OCI-M2 (cell line): Measurements from ENCODE around the gene GPC5.

Source experiments
- DNase-seq: peaks from one replicate; lab custom pipeline; 2025; ENCODE audit not compliant: unreplicated experiment; lab: John Stamatoyannopoulos, UW

The GPC5 gene

DNA sequence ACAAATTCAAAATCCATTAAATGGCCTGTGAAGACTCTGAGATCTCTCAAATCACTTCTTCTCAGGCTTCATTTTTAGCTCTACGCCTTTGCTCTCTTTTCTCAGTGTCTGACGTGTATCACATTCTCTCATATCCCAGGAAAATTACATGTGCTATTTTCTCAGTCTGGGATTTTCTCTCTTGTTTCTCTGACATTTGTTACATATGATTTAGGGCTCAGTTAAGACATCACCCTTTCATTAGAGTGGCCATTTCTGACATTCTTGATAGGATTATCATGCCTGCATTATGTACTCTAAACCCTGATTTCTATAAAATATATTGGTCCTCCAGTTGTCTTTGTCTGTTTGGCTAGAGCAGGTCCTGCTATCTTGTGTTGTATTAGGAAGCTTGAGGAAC lies 136.6 kb downstream of the GPC5 start:
- DNase-seq, result no peak

DNA sequence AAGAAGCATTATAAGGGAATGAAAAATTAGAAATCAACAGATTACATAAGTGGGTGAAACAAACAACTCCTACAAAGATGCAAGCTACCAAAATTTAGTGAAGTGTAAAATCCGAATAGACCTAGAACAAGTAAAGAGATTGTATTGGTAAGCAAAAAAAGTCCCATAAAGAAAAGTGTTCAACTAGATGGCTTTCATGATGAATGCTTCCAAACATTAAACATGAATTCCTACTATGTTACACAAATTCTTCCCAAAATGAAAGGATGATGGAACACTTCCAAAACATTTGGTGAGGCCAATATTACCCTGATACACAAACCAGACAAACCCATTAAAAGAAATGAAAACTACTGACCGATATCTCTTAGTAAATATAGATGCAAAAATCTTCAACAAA lies 139.0 kb downstream of the GPC5 start:
- DNase-seq, result no peak

GRCh38 chr13:91539286-91540157 lies 141.1 kb downstream of the GPC5 start:
- DNase-seq, result no peak

DNA sequence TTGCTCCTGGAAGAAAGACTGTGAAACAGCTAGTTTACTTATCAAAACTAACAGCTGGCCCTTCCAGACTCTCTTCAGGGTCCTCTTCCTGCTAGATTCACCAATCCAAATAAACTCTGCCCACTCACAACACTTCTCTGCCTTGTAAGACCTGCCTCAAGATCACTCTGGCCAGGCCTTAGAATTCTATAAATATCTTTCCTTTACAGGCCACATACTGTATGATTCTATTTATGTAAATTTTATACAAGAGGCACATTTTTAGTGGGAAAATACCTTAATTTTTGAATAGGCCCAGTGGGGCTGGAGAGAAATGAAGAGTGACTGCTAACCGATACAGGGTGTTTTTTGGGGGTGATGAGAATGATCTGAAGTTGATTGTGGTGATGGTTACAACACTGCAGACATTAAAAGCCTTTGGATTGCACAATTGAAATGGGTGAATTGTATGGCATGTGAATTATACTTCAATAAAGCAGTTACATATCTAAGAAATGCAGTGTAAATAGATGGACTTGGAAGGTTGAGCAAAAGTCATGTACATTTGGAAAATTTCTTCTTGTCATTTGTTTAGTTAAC lies 141.8 kb downstream of the GPC5 start:
- no peak for DNase-seq

DNA sequence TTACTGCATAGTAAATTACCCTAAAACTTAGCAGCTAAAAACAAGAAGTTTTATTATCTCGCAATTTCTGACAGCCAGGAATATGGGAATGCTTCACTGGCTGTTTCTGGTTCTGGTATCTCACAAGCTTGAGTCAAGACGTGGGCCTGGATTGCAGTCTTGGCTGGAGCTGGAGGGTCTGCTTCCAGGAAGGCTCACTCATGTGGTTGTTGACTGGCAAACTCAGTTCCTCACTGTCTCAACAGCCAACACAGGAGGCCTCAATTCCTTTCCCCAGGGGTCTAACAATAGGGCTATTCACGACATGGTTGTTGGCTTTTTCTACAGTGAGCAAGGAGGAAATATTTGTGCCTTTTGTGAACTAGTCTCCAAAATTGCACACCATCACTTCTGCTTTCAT lies 146.3 kb downstream of the GPC5 start:
- no peak for DNase-seq

GRCh38 chr13:91546900-91547299 lies 148.5 kb downstream of the GPC5 start:
- no peak for DNase-seq

- no peak for DNase-seq
Observed at GRCh38 chr13:91553584-91553983, 155.2 kb downstream of the GPC5 start.

- DNase-seq, result no peak
Observed at GRCh38 chr13:91554101-91554500, 155.7 kb downstream of the GPC5 start.

GRCh38 chr13:91557328-91558090 lies 159.1 kb downstream of the GPC5 start:
- no peak for DNase-seq

GRCh38 chr13:91563799-91564198 lies 165.4 kb downstream of the GPC5 start:
- DNase-seq, result no peak

DNA sequence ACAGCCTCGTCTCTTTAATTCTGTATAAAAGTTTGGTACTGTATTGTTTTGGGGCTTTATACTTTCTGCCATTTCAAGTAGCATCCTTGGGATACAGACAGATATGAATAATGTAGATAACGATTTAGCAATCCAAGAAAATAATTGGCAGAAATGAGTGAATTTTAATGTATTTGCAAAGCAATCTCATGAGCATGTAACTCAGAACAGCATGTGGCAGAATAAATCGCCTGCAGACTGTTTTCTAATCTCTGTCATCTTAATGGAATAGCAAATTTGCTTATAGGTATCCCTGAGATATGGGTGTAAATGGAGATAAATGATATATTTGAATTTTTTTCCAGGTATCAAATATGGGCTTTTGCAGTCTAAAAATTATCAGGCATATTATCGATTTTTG lies 166.0 kb downstream of the GPC5 start:
- DNase-seq, result no peak

DNA sequence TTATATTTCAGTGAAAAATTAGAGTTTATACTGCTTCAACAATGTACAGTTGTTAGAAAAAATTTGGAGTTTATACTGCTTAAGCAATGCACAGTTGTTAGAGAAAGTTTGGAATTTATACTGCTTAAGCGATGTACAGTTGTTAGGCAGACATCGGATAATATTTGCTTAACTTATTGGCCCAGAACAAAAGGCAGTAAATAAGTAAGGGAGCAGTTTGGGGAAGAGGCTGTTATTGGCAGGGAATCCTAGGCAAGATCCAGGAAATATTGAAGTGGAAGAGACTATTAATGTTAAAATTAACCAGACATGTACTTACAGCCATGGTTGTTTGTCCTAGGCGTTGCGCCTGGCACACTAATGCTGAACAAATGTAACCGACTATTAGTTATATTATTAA lies 166.9 kb downstream of the GPC5 start:
- DNase-seq, result no peak

DNA sequence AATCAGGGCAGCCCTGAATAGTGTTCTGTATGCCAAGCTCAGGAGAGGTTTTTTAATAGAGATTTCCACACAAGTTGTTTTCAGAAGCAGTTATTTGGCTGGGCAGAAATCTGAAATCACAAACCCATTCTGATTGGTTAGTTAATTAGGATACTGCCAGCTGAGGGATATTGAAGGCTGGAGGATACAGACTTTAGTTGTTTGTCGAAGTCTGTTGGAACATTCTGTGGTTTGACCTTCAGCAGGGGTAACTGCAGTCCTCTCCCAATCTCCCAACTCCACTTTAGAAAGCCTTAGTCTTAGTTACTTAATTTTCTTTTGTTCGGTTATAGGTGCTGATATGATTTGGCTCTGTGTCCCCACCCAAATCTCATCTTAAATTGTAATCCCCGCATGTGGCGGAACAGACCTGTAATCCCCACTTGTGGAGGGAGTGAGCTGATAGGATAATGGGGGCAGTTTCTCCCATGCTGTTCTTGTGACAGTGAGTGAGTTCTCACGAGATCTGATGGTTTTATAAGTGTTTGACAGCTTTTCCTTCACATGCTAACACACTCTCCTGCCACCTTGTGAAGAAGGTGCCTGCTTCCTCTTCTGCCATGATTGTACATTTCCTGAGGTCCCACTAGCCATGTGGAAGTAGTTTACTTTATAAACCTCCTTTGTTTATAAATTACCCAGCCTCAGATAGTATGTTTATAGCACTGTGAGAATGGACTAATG lies 169.2 kb downstream of the GPC5 start:
- DNase-seq, result no peak

GRCh38 chr13:91571681-91572080 lies 173.3 kb downstream of the GPC5 start:
- DNase-seq, result no peak

DNA sequence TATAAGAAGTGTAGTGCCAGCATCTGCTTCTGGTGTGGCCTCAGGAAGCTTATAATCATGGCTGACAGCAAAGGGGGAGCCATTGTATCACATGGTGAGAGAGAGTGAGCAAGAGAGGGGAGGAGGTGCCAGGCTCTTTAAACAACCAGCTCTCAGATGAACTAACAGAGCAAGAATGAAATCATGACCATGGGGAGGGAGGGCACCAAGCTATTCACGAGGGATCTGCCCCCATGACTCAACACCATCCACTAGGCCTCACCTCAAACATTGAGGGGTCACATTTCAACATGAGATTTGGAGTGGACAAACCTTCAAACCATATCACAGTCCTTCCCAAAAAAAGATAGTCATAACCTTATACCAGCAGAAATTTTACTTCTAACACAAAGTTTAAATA lies 174.0 kb downstream of the GPC5 start:
- no peak for DNase-seq

DNA sequence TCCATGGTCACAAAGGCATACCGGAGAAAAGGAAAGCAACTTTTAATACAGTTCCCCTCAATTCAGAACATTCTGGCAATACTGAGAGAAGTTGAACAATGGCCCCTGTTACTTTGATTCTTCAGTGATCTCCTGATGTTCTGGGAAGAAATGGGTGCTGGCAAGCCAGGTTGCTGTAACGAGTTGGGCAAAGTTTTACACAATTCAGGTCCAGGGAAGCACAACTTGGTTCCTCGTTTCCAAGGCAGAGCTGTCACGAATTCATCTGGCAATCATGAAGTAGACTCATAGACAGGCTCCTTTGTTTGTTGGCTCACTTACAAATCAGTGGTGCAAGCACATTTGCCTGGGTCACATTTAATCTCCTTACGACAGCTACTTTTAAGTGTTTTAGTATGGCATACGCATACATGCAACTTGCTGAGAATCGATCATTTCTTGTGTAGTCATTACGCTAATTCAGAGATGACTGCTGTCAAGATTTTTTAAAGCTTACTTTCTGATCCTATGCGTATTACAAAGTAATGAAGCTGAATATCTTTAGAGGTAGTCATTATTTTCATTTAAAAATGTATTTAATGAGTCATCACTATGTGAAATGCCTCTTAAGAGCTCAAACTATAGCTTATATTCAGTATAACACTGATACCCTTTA lies 174.7 kb downstream of the GPC5 start:
- DNase-seq, result no peak

DNA sequence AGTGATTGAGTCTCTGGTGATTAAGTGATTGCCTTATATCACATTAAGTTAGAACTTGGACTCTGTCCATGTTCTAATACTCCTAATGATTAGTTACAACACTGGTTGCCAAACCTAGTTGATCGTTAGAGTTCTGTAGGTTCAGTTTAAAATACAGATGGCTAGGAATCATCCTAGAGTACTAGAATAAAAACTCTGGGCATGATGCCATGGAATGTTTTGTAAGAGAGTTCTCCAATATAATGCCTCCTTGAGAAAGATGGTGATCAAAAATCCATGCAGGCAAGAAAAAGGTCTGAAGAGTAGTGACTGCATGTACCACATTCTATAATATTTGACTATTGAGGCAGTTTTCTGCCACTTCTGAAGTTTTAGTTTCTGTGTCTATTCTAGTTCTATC lies 176.3 kb downstream of the GPC5 start:
- DNase-seq, result no peak

- no peak for DNase-seq
Observed at GRCh38 chr13:91576590-91576989, 178.2 kb downstream of the GPC5 start.

DNA sequence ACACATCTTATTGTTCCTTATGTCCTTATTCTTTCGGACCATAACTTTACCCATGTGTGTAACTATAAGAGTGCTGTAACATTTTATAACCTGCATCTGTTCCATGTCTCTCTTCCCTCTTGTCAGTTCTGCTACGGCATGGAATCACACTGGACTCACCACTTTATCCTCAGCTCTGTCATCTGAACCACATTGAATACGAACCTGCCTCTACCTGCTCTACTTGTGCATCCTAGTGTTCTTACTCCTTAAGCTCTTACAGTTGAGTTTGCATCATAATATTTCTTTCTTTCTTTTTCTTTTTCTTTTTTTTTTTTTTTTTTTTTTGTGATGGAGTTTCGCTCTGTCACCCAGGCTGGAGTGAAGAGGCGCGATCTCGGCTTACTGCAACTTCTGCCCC lies 180.9 kb downstream of the GPC5 start:
- no peak for DNase-seq

DNA sequence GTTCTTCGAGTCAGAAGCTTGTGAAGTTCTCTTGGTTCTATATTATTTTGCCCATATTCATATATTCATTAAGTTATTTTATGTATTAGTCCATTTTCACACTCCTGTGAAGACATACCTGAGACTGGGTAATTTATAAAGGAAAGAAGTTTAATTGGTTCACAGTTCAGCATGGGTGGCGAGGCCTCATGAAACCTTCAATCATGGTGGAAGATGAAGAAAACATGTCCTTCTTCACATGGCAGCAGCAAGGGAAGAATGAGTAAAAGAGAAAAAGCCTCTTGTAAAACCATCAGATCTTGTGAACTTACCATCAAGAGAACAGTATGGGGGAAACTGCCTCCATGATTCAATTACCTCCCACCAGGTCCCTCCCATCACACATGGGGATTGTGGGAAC lies 182.3 kb downstream of the GPC5 start:
- no peak for DNase-seq

DNA sequence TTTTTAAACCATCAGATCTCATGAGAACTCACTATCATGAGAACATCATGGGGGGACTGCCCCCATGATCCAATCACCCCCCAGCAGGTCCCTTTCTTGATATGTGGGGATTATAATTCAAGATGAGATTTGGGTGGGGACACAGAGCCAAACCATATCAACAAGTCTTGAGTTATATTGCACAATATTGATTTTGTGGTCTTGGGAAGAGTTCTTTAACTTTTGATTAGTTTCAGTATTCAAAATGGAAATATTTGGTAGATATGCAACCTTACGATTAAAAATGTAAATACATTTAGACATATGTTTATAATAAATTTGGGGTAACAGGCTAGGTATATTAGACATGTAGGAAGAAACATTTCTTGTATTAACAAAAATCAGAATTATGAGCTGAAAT lies 188.2 kb downstream of the GPC5 start:
- DNase-seq, result no peak
